Measurements from ENCODE around the gene ZNF219.
A peak's percentile ranks its signal among the peaks of the same experiment; 100 is the strongest.

Gene ZNF219

GRCh38 chr14:21043974-21044618, 54.4 kb downstream of the ZNF219 start:
- TF ChIP-seq GATA3 (IDR thresholded peaks at IDR 0.05; ENCODE audit: low read depth, low read length) (peak; percentile 56; the same call in 1 of the 2 replicates), GATA2 (IDR thresholded peaks at IDR 0.05; ENCODE audit: low read depth, low read length) (peak; percentile 90)

- no peak for TF ChIP-seq GATA3 (IDR thresholded peaks at IDR 0.05; ENCODE audit: low read depth, low read length)
- no peak for TF ChIP-seq GATA2 (IDR thresholded peaks at IDR 0.05; ENCODE audit: low read depth, low read length)
These were observed 55.0 kb downstream of the ZNF219 start for GRCh38 chr14:21043387-21043973.

- no peak for TF ChIP-seq GATA3 (IDR thresholded peaks at IDR 0.05; ENCODE audit: low read depth, low read length)
- no peak for TF ChIP-seq GATA2 (IDR thresholded peaks at IDR 0.05; ENCODE audit: low read depth, low read length)
These were observed 55.5 kb downstream of the ZNF219 start for GRCh38 chr14:21042918-21043317.

DNA sequence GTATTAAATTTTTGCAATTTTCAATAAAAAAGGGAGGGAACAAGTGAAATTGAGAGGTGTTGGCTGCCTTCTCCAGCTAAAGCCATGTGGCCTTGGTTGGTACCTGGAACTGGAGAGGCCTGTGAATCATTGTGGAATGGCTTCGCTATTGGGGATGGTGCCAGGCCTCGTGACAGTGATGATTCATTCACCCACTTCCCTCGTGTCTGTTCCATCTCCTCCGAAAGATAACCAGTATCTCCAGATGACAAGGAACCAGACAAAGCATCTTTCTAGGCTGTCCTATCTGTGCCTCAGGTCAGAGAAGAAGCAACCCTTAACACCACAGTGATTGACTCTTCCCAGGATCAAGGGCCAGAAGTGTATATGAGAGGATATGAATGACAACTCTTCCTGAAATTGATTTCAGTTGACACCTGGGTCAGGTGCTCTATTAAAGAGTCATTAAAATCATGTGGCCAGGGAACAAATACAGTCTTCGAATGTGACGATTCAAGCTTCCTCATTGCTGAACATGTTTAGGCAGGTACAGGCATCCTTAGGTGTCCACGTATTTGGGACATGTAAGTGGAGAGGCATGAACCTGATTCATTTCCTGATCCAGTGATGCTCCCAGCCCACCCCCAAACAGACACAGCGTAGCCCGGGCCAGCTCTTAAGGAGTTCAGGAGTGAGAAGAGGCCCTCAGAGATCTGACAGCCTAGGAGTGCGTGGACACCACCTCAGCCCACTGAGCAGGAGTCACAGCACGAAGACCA, 56.6 kb downstream of the ZNF219 start, which contains the start of gene RNASE7:
TSS of gene RNASE7 (plus strand) at position 687 of the 758 bp plus-strand sequence. CDS start 631 bp downstream, outside the sequence.
- TF ChIP-seq GATA2 (IDR thresholded peaks at IDR 0.05; ENCODE audit: low read depth, low read length) (no peak), GATA3 (IDR thresholded peaks at IDR 0.05; ENCODE audit: low read depth, low read length) (no peak)

GRCh38 chr14:21040370-21040925, 58.0 kb downstream of the ZNF219 start:
- TF ChIP-seq GATA3 (IDR thresholded peaks at IDR 0.05; ENCODE audit: low read depth, low read length) (no peak), GATA2 (IDR thresholded peaks at IDR 0.05; ENCODE audit: low read depth, low read length) (no peak)

Measured in SH-SY5Y (cell line).